ENCODE measurements around the gene PFKFB4. TPM values are rescaled to one million over a fixed set of nuclear protein-coding genes. Genes with fewer than 3 reads are reported as not detected.
"Not testable (repeated sequence)": the region's sequence is repeated elsewhere in the genome, so short reads cannot be mapped to it uniquely, and the experiment has no call there.

Gene PFKFB4
- total and polyA plus RNA-seq, 2 donors, result 2.4 to 4.7 TPM

GRCh38 chr3:48548729-48549705 lies 7.6 kb downstream of the PFKFB4 start:
- Histone ChIP-seq H3K4me1 (ENCODE audit: insufficient read depth) (no peaks in the 10 kb centered on the region), H3K36me3 (ENCODE audit: insufficient read depth) (no peaks in the 10 kb centered on the region), H3K27ac (ENCODE audit: low read depth) (no peak overlapping the region), H3K4me3 (ENCODE audit: low read depth, low read length) (no peak overlapping the region)
- peak; percentile 20 for DNase-seq (ENCODE audit: extremely low spot score)
- 65% methylated on average over 10 of the region's 10 CpGs for WGBS

- WGBS, result 77% methylated on average over 5 of the region's 5 CpGs
- Histone ChIP-seq H3K4me3 (ENCODE audit: low read depth, low read length) (no peak overlapping the region), H3K4me1 (ENCODE audit: insufficient read depth) (no peaks in the 10 kb centered on the region), H3K36me3 (ENCODE audit: insufficient read depth) (no peaks in the 10 kb centered on the region), H3K27ac (ENCODE audit: low read depth) (no peak overlapping the region)
- no peak for DNase-seq (ENCODE audit: extremely low spot score)
These were observed 8.5 kb downstream of the PFKFB4 start for GRCh38 chr3:48548126-48548525.

- Histone ChIP-seq H3K4me3 (ENCODE audit: low read depth, low read length) (no peak overlapping the region), H3K4me1 (ENCODE audit: insufficient read depth) (no peaks in the 10 kb centered on the region), H3K27ac (ENCODE audit: low read depth) (no peak overlapping the region), H3K36me3 (ENCODE audit: insufficient read depth) (no peaks in the 10 kb centered on the region)
- 73% methylated on average over 4 of the region's 4 CpGs for WGBS
- DNase-seq (ENCODE audit: extremely low spot score), result no peak
These were observed 10.3 kb downstream of the PFKFB4 start for GRCh38 chr3:48546203-48546829.

GRCh38 chr3:48544141-48544540 lies 12.5 kb downstream of the PFKFB4 start:
- H3K36me3 ChIP-seq (ENCODE audit: insufficient read depth), result no peaks in the 10 kb centered on the region
- DNase-seq (ENCODE audit: extremely low spot score), result no peak
- H3K4me1 ChIP-seq (ENCODE audit: insufficient read depth), result no peaks in the 10 kb centered on the region
- 91% methylated on average over 5 of the region's 5 CpGs for WGBS
- no peak overlapping the region for H3K4me3 ChIP-seq (ENCODE audit: low read depth, low read length)
- H3K27ac ChIP-seq (ENCODE audit: low read depth), result no peak overlapping the region

GRCh38 chr3:48543271-48543866 lies 13.2 kb downstream of the PFKFB4 start:
- Histone ChIP-seq H3K4me1 (ENCODE audit: insufficient read depth) (no peaks in the 10 kb centered on the region), H3K27ac (ENCODE audit: low read depth) (no peak overlapping the region), H3K36me3 (ENCODE audit: insufficient read depth) (no peaks in the 10 kb centered on the region), H3K4me3 (ENCODE audit: low read depth, low read length) (no peak overlapping the region)
- DNase-seq (ENCODE audit: extremely low spot score), result no peak
- 78% methylated on average over 9 of the region's 9 CpGs for WGBS

GRCh38 chr3:48538451-48538850 lies 18.2 kb downstream of the PFKFB4 start:
- no peak for DNase-seq (ENCODE audit: extremely low spot score)
- H3K4me3 ChIP-seq (ENCODE audit: low read depth, low read length), result no peak overlapping the region
- 94% methylated on average over 12 of the region's 12 CpGs for WGBS
- no peaks in the 10 kb centered on the region for H3K36me3 ChIP-seq (ENCODE audit: insufficient read depth)
- no peaks in the 10 kb centered on the region for H3K4me1 ChIP-seq (ENCODE audit: insufficient read depth)
- no peak overlapping the region for H3K27ac ChIP-seq (ENCODE audit: low read depth)

- H3K27ac ChIP-seq (ENCODE audit: low read depth), result no peak overlapping the region
- DNase-seq (ENCODE audit: extremely low spot score), result no peak
- 86% methylated on average over 5 of the region's 5 CpGs for WGBS
- no peaks in the 10 kb centered on the region for H3K4me1 ChIP-seq (ENCODE audit: insufficient read depth)
- H3K36me3 ChIP-seq (ENCODE audit: insufficient read depth), result no peaks in the 10 kb centered on the region
- no peak overlapping the region for H3K4me3 ChIP-seq (ENCODE audit: low read depth, low read length)
These were observed 19.8 kb downstream of the PFKFB4 start for GRCh38 chr3:48536785-48537184.

GRCh38 chr3:48536116-48536515 lies 20.5 kb downstream of the PFKFB4 start:
- no peak for DNase-seq (ENCODE audit: extremely low spot score)
- no peak overlapping the region for H3K4me3 ChIP-seq (ENCODE audit: low read depth, low read length)
- no peak overlapping the region for H3K27ac ChIP-seq (ENCODE audit: low read depth)
- WGBS, result 92% methylated on average over 19 of the region's 19 CpGs
- H3K4me1 ChIP-seq (ENCODE audit: insufficient read depth), result no peaks in the 10 kb centered on the region
- no peaks in the 10 kb centered on the region for H3K36me3 ChIP-seq (ENCODE audit: insufficient read depth)

- Histone ChIP-seq H3K4me3 (ENCODE audit: low read depth, low read length) (no peak overlapping the region), H3K36me3 (ENCODE audit: insufficient read depth) (no peaks in the 10 kb centered on the region), H3K4me1 (ENCODE audit: insufficient read depth) (no peaks in the 10 kb centered on the region), H3K27ac (ENCODE audit: low read depth) (no peak overlapping the region)
- WGBS, result 95% methylated on average over 4 of the region's 4 CpGs
- no peak for DNase-seq (ENCODE audit: extremely low spot score)
These were observed 21.0 kb downstream of the PFKFB4 start for GRCh38 chr3:48535578-48535977.

- no peak overlapping the region for H3K27ac ChIP-seq (ENCODE audit: low read depth)
- 91% methylated on average over 2 of the region's 2 CpGs for WGBS
- H3K36me3 ChIP-seq (ENCODE audit: insufficient read depth), result no peaks in the 10 kb centered on the region
- no peaks in the 10 kb centered on the region for H3K4me1 ChIP-seq (ENCODE audit: insufficient read depth)
- H3K4me3 ChIP-seq (ENCODE audit: low read depth, low read length), result no peak overlapping the region
- DNase-seq (ENCODE audit: extremely low spot score), result no peak
These were observed 23.6 kb downstream of the PFKFB4 start for GRCh38 chr3:48532977-48533337.

- Histone ChIP-seq H3K4me1 (ENCODE audit: insufficient read depth) (no peaks in the 10 kb centered on the region), H3K27ac (ENCODE audit: low read depth) (no peak overlapping the region), H3K4me3 (ENCODE audit: low read depth, low read length) (no peak overlapping the region), H3K36me3 (ENCODE audit: insufficient read depth) (no peaks in the 10 kb centered on the region)
- 92% methylated on average over 6 of the region's 6 CpGs for WGBS
- no peak for DNase-seq (ENCODE audit: extremely low spot score)
These were observed 24.2 kb downstream of the PFKFB4 start for GRCh38 chr3:48532271-48532976.

- not testable (repeated sequence) for H3K36me3 ChIP-seq (ENCODE audit: insufficient read depth); H3K4me1 ChIP-seq (ENCODE audit: insufficient read depth); DNase-seq (ENCODE audit: extremely low spot score); H3K4me3 ChIP-seq (ENCODE audit: low read depth, low read length); H3K27ac ChIP-seq (ENCODE audit: low read depth)
- 97% methylated on average over 4 of the region's 4 CpGs for WGBS
These were observed 25.9 kb downstream of the PFKFB4 start for GRCh38 chr3:48530701-48531100.

GRCh38 chr3:48528754-48529153 lies 27.8 kb downstream of the PFKFB4 start:
- H3K4me1 ChIP-seq (ENCODE audit: insufficient read depth), result no peaks in the 10 kb centered on the region
- DNase-seq (ENCODE audit: extremely low spot score), result no peak
- no peaks in the 10 kb centered on the region for H3K36me3 ChIP-seq (ENCODE audit: insufficient read depth)
- H3K27ac ChIP-seq (ENCODE audit: low read depth), result no peak overlapping the region
- H3K4me3 ChIP-seq (ENCODE audit: low read depth, low read length), result no peak overlapping the region
- 80% methylated on average over 3 of the region's 3 CpGs for WGBS
